K562 (cell line): Measurements from ENCODE around the gene CASTOR1. TPM values are rescaled to one million over a fixed set of nuclear protein-coding genes. Genes with fewer than 3 reads are reported as not detected.

Experiments used
- MXD1 ChIP-seq: fragments of 250-450 bp; sonication (Bioruptor Pico); IDR thresholded peaks from 2 replicates; pipeline ENCODE4 v1.8.0; 2021; ENCODE audit warnings: borderline replicate concordance, mild to moderate bottlenecking, moderate library complexity; ENCODE audit not compliant: poor library complexity, severe bottlenecking
- ZNF408 ChIP-seq: fragments of 250-450 bp; sonication (Bioruptor Pico); IDR thresholded peaks from 2 replicates; pipeline ENCODE4 v1.4.0; 2020; ENCODE audit warnings: low read depth, mild to moderate bottlenecking, moderate library complexity
- ZNF592 ChIP-seq: fragments of 450-650 bp; IDR thresholded peaks from 2 replicates; pipeline ENCODE4 v1.6.1; 2017; ENCODE audit warnings: antibody characterized with exemption, mild to moderate bottlenecking
- polyA plus RNA-seq, 8 experiments: library from polyadenylated mRNA; depleted of rRNA in 4 of 8; stranded (reverse) in 5 of 8; unstranded in 3 of 8; fragments of >200 nt; fragmentation: Nextera tagmentation in 2 of 8; fragmentation: Illumina TruSeq in 1 of 8; extraction: Ambion mirVana in 2 of 8; extraction: Trizol in 1 of 8; gene quantifications; 2 replicates each; pipeline versions ENCODE4 v1.2.1 to v1.2.3, GENCODE V29; 2011 to 2014; ENCODE audit warnings: inconsistent platforms in 1 of 8, missing spikeins in 1 of 8
- total RNA-seq, 7 experiments: library from RNA; depleted of rRNA in 6 of 7; stranded (reverse); fragments of >200 nt in 6 of 7; fragmentation: Illumina TruSeq in 2 of 7; extraction: Trizol in 2 of 7; gene quantifications; 2 replicates each; pipeline versions ENCODE4 v1.2.1 to v1.2.3, GENCODE V29; 2011 to 2021; ENCODE audit warnings: low replicate concordance in 1 of 7

CASTOR1 gene
- total and polyA plus RNA-seq, 9 of the 15 experiments (the other 6 are each of a cell fraction or from before 2014, with no cell fraction given) = 0.35 to 2.6 (median 1.1) TPM

GRCh38 chr22:30292069-30292970 lies 3.0 kb upstream of the CASTOR1 start (continued):
- TF ChIP-seq ZNF592 (no peak), MXD1 (CRISPR knock-in tag) (no peak), ZNF408 (CRISPR knock-in tag) (no peak)
